T-helper 1 cell (primary cell): ENCODE data around the gene SCN5A.

Experiments
- DNase-seq, 5 donors: peaks; one replicate each; pipeline ENCODE4 v3.0.0-alpha.2; 2012 to 2020

Gene SCN5A

GRCh38 chr3:38556640-38557358 is 92.7 kb downstream of the SCN5A start:
- no peak for DNase-seq

- no peak for DNase-seq
These were observed 93.6 kb downstream of the SCN5A start for GRCh38 chr3:38555926-38556325.

- no peak for DNase-seq
These were observed 94.2 kb downstream of the SCN5A start for GRCh38 chr3:38555149-38555840.

- no peak for DNase-seq
These were observed 95.2 kb downstream of the SCN5A start for GRCh38 chr3:38554127-38554827.

- no peak for DNase-seq
These were observed 96.4 kb downstream of the SCN5A start for GRCh38 chr3:38553071-38553470.

- no peak for DNase-seq
These were observed 97.1 kb downstream of the SCN5A start for GRCh38 chr3:38552364-38552763.

GRCh38 chr3:38551026-38551832 is 98.3 kb downstream of the SCN5A start:
- DNase-seq: no peak

- no peak for DNase-seq
These were observed 99.3 kb downstream of the SCN5A start for GRCh38 chr3:38549957-38550840.

- DNase-seq: no peak
These were observed 100.0 kb downstream of the SCN5A start for GRCh38 chr3:38549486-38549885.

- DNase-seq: no peak
These were observed 100.4 kb downstream of the SCN5A start for GRCh38 chr3:38549082-38549481.

GRCh38 chr3:38548154-38548931 is 101.1 kb downstream of the SCN5A start:
- DNase-seq: no peak

GRCh38 chr3:38545983-38546382 is 103.5 kb downstream of the SCN5A start:
- no peak for DNase-seq

GRCh38 chr3:38545550-38545949 is 103.9 kb downstream of the SCN5A start:
- no peak for DNase-seq

- DNase-seq: no peak
These were observed 104.6 kb downstream of the SCN5A start for GRCh38 chr3:38544926-38545325.

- no peak for DNase-seq
These were observed 105.9 kb downstream of the SCN5A start for GRCh38 chr3:38543586-38543985.

- no peak for DNase-seq
These were observed 106.8 kb downstream of the SCN5A start for GRCh38 chr3:38542401-38543298.

- no peak for DNase-seq
These were observed 107.7 kb downstream of the SCN5A start for GRCh38 chr3:38541806-38542205.

- no peak for DNase-seq
These were observed 110.6 kb downstream of the SCN5A start for GRCh38 chr3:38538773-38539353.

GRCh38 chr3:38536671-38537070 is 112.8 kb downstream of the SCN5A start:
- DNase-seq: no peak

GRCh38 chr3:38534604-38535003 is 114.9 kb downstream of the SCN5A start:
- no peak for DNase-seq
